Activated CD4-positive, alpha-beta T cell treated with anti-CD3 and anti-CD28 coated beads, Interleukin-2, amount 50 U/mL, for 24 hours (primary cell): ENCODE measurements around the gene CALY.

Experiments
- DNase-seq, 2 donors: peaks; one replicate each; pipeline ENCODE4 v3.0.0-alpha.2; 2020; ENCODE audit warnings: low read depth in 1 of 2, low spot score in 1 of 2

The CALY gene

GRCh38 chr10:133312769-133313145, 23.9 kb downstream of the CALY start:
- no peak for DNase-seq

- DNase-seq, result no peak
Observed at GRCh38 chr10:133312016-133312768, 24.5 kb downstream of the CALY start.

- no peak for DNase-seq
Observed at GRCh38 chr10:133311570-133311969, 25.1 kb downstream of the CALY start.

- DNase-seq, result no peak
Observed at GRCh38 chr10:133310789-133311188, 25.9 kb downstream of the CALY start.

GRCh38 chr10:133310399-133310755, 26.3 kb downstream of the CALY start:
- DNase-seq, result no peak

- no peak for DNase-seq
Observed at GRCh38 chr10:133309720-133310398, 26.8 kb downstream of the CALY start.

- DNase-seq, result peak; percentile 86 to 95
Observed at GRCh38 chr10:133309100-133309719, 27.5 kb downstream of the CALY start.

- peak; percentile 83 to 94 for DNase-seq
Observed at GRCh38 chr10:133308421-133309099, 28.1 kb downstream of the CALY start, which contains the start of the genes TUBGCP2 and ZNF511. Gene TUBGCP2 (minus strand): TSS chr10:133308872. CDS start chr10:133302941, 5,931 bp downstream. Gene ZNF511 (plus strand): TSS chr10:133308914. CDS start chr10:133308944, 30 bp downstream.

- peak; percentile 61 to 76 for DNase-seq
Observed at GRCh38 chr10:133307776-133308420, 28.8 kb downstream of the CALY start.

- DNase-seq, result no peak
Observed at GRCh38 chr10:133306941-133307379, 29.7 kb downstream of the CALY start.

GRCh38 chr10:133306097-133306476, 30.6 kb downstream of the CALY start:
- DNase-seq, result no peak

GRCh38 chr10:133303206-133303605, 33.5 kb downstream of the CALY start:
- DNase-seq, result no peak

GRCh38 chr10:133302230-133302629, 34.5 kb downstream of the CALY start:
- no peak for DNase-seq

GRCh38 chr10:133299738-133300137, 37.0 kb downstream of the CALY start:
- DNase-seq, result no peak

GRCh38 chr10:133299224-133299623, 37.5 kb downstream of the CALY start:
- no peak for DNase-seq

- DNase-seq, result no peak
Observed at GRCh38 chr10:133298466-133298865, 38.2 kb downstream of the CALY start.

- no peak for DNase-seq
Observed at GRCh38 chr10:133297504-133297903, 39.2 kb downstream of the CALY start.

GRCh38 chr10:133295426-133296320, 41.0 kb downstream of the CALY start:
- no peak for DNase-seq

GRCh38 chr10:133294189-133294588, 42.5 kb downstream of the CALY start:
- DNase-seq, result no peak

- DNase-seq, result no peak
Observed at GRCh38 chr10:133293810-133294119, 42.9 kb downstream of the CALY start.
